Keratinocyte (primary cell): ENCODE results near the gene SURF6. TPM values are rescaled to one million over a fixed set of nuclear protein-coding genes. Genes with fewer than 3 reads are reported as not detected.
A peak's percentile ranks its signal among the peaks of the same experiment; 100 is the strongest.

Source experiments
- DNase-seq: peaks from one replicate; pipeline ENCODE4 v3.0.0-alpha.2; 2011; ENCODE audit warnings: low read depth, missing footprints, low spot score
- FAIRE-seq: peaks from 2 replicates; lab custom pipeline; 2011; peaks lifted over from hg19 to GRCh38; lab: Jason Lieb, UNC
- H2AFZ ChIP-seq: 2 replicates; pipeline ENCODE4 v1.6.0; 2012; ENCODE audit warnings: low read length, control low read depth, inconsistent platforms; ENCODE audit not compliant: control insufficient read depth
- H3K27ac ChIP-seq: 2 replicates; pipeline ENCODE4 v1.5.1; 2011; ENCODE audit warnings: low read length; ENCODE audit not compliant: control insufficient read depth, insufficient read depth
- H3K27me3 ChIP-seq: 3 replicates; pipeline ENCODE4 v1.6.0; 2011; ENCODE audit warnings: low read length; ENCODE audit not compliant: control insufficient read depth, insufficient read depth; ENCODE audit errors: extremely low read depth
- H3K36me3 ChIP-seq, 2 experiments: 2 replicates in 1 of 2; 3 replicates in 1 of 2; pipeline ENCODE4 v1.5.1; 2011; ENCODE audit warnings: low read length in 2 of 2, mild to moderate bottlenecking in 1 of 2; ENCODE audit not compliant: control insufficient read depth in 2 of 2, insufficient read depth in 2 of 2; ENCODE audit errors: extremely low read depth in 1 of 2
- H3K4me1 ChIP-seq: 3 replicates; pipeline ENCODE4 v1.5.1; 2011; ENCODE audit warnings: low read length; ENCODE audit not compliant: control insufficient read depth, insufficient read depth; ENCODE audit errors: extremely low read depth
- H3K4me2 ChIP-seq: 3 replicates; pipeline ENCODE4 v1.6.0; 2011; ENCODE audit warnings: low read depth, low read length; ENCODE audit not compliant: control insufficient read depth, insufficient read depth; ENCODE audit errors: extremely low read depth
- H3K4me3 ChIP-seq, 3 experiments: fragments of 200-600 bp in 1 of 3; sonication (generic) in 1 of 3; 2 replicates in 2 of 3; 3 replicates in 1 of 3; pipeline ENCODE4 v1.5.1; 2011 to 2016; ENCODE audit warnings: low read length in 3 of 3, mild to moderate bottlenecking in 3 of 3, control low read depth in 2 of 3, inconsistent platforms in 1 of 3, low read depth in 1 of 3, mixed read lengths in 1 of 3, mixed run types in 1 of 3, moderate library complexity in 1 of 3; ENCODE audit not compliant: control insufficient read depth in 2 of 3, insufficient read depth in 2 of 3; ENCODE audit errors: extremely low read depth in 1 of 3
- H3K79me2 ChIP-seq: 2 replicates; pipeline ENCODE4 v1.6.0; 2012; ENCODE audit warnings: low read length; ENCODE audit not compliant: control insufficient read depth, insufficient read depth
- H3K9ac ChIP-seq: 3 replicates; pipeline ENCODE4 v1.6.0; 2011; ENCODE audit warnings: low read length; ENCODE audit not compliant: control insufficient read depth, insufficient read depth; ENCODE audit errors: extremely low read depth
- H3K9me1 ChIP-seq: 3 replicates; pipeline ENCODE4 v1.6.0; 2011; ENCODE audit warnings: low read length; ENCODE audit not compliant: control insufficient read depth, insufficient read depth; ENCODE audit errors: extremely low read depth
- H3K9me3 ChIP-seq: 2 replicates; pipeline ENCODE4 v1.5.1; 2012; ENCODE audit warnings: low read depth, low read length; ENCODE audit not compliant: control insufficient read depth
- H4K20me1 ChIP-seq: 3 replicates; pipeline ENCODE4 v1.6.0; 2011; ENCODE audit warnings: low read length; ENCODE audit not compliant: control insufficient read depth, insufficient read depth; ENCODE audit errors: extremely low read depth
- CTCF ChIP-seq, 3 experiments: IDR thresholded peaks in 1 of 3; conservative IDR thresholded peaks in 1 of 3; optimal IDR thresholded peaks in 1 of 3; 2 replicates in 2 of 3; 3 replicates in 1 of 3; pipeline versions ENCODE3 to v1.5.1; 2011; ENCODE audit warnings: low read length in 3 of 3, mild to moderate bottlenecking in 3 of 3, moderate library complexity in 2 of 3, control low read depth in 1 of 3, inconsistent platforms in 1 of 3; ENCODE audit not compliant: insufficient read depth in 2 of 3; ENCODE audit errors: extremely low read depth in 1 of 3
- EZH2 ChIP-seq: IDR thresholded peaks from one replicate; pipeline ENCODE4 v1.6.1; 2012; ENCODE audit warnings: inconsistent platforms, mild to moderate bottlenecking, low read length, moderate library complexity
- dilution Hi-C: fragments of 300-500 bp; cut with MboI; formaldehyde crosslinking; loops from one replicate; pipeline ENCODE4 v1.7.0; 2020; ENCODE audit warnings: low sequenced_read_pairs; ENCODE audit not compliant: extremely low pct_ligation_motif_present
- polyA plus RNA-seq, 5 experiments: library from polyadenylated mRNA; depleted of rRNA in 3 of 5; stranded (reverse) in 3 of 5; stranded (forward) in 1 of 5; unstranded in 1 of 5; fragments of >200 nt; gene quantifications; 1 replicate in 1 of 5; 2 replicates in 3 of 5; 3 replicates in 1 of 5; pipeline versions ENCODE4 v1.2.1 to v1.2.3, GENCODE V29; 2011 to 2012; ENCODE audit warnings: missing spikeins in 2 of 5, low read depth in 1 of 5, low replicate concordance in 1 of 5

Gene SURF6
- polyA plus RNA-seq, 1 donor (not counting 4 experiments of a cell fraction or from before 2014, with no cell fraction given), result 13.0 TPM

GRCh38 chr9:133351908-133352634 lies 16.1 kb upstream of the SURF6 start:
- no peak overlapping the region for H2AFZ ChIP-seq
- peaks cover 24% of the 10 kb centered on the region for H3K4me1 ChIP-seq
- H3K4me3 ChIP-seq, result no peak overlapping the region
- peaks cover 9% of the 10 kb centered on the region for H4K20me1 ChIP-seq
- dilution Hi-C loops, result no loop called here
- H3K9me3 ChIP-seq, result no peaks in the 10 kb centered on the region
- H3K27ac ChIP-seq, result no peak overlapping the region
- FAIRE-seq (no peak), DNase-seq (no peak)
- no peaks in the 10 kb centered on the region for H3K27me3 ChIP-seq
- H3K9ac ChIP-seq, result no peak overlapping the region
- peaks cover 32 to 36% of the 10 kb centered on the region in 2 experiments for H3K36me3 ChIP-seq
- peak in 2 of 3 experiments; percentile 81 to 89 for TF ChIP-seq CTCF (optimal IDR thresholded peaks at IDR 0.05 in 1 of 3, IDR thresholded peaks at IDR 0.05 in 1 of 3, conservative IDR thresholded peaks at IDR 0.05 in 1 of 3; ENCODE audit: extremely low read depth in 1 of 3, insufficient read depth in 2 of 3, low read length in 3 of 3)
- no peak for TF ChIP-seq EZH2
- H3K4me2 ChIP-seq, result no peak overlapping the region
- peaks cover 40% of the 10 kb centered on the region for H3K79me2 ChIP-seq
- H3K9me1 ChIP-seq, result no peaks in the 10 kb centered on the region

GRCh38 chr9:133351526-133351907 lies 15.5 kb upstream of the SURF6 start:
- TF ChIP-seq EZH2 (no peak), CTCF (optimal IDR thresholded peaks at IDR 0.05 in 1 of 3, IDR thresholded peaks at IDR 0.05 in 1 of 3, conservative IDR thresholded peaks at IDR 0.05 in 1 of 3; ENCODE audit: extremely low read depth in 1 of 3, insufficient read depth in 2 of 3, low read length in 3 of 3) (no peak)
- H3K27ac ChIP-seq, result no peak overlapping the region
- H3K79me2 ChIP-seq, result peaks cover 41% of the 10 kb centered on the region
- H3K9me3 ChIP-seq, result no peaks in the 10 kb centered on the region
- peaks cover 10% of the 10 kb centered on the region for H4K20me1 ChIP-seq
- H3K9ac ChIP-seq, result no peak overlapping the region
- no peaks in the 10 kb centered on the region for H3K27me3 ChIP-seq
- H3K4me3 ChIP-seq, result no peak overlapping the region
- FAIRE-seq (no peak), DNase-seq (no peak)
- H2AFZ ChIP-seq, result no peak overlapping the region
- peaks cover 26% of the 10 kb centered on the region for H3K4me1 ChIP-seq
- H3K9me1 ChIP-seq, result no peaks in the 10 kb centered on the region
- no peak overlapping the region for H3K4me2 ChIP-seq
- H3K36me3 ChIP-seq, result peaks cover 32 to 36% of the 10 kb centered on the region in 2 experiments
- dilution Hi-C loops, result no loop called here
